Measurements from ENCODE around the gene GAP43. TPM values are rescaled to one million over a fixed set of nuclear protein-coding genes. Genes with fewer than 3 reads are reported as not detected.

Gene GAP43
- total RNA-seq, 2 donors from 2014 or later: 2.8 to 6.1 TPM

GRCh38 chr3:115624029-115624741 lies 875 bp downstream of the GAP43 start:
- Histone ChIP-seq H3K4me1 (ENCODE audit: control insufficient read depth in 1 of 2, low read depth in 2 of 2) (peaks cover 8 to 15% of the 10 kb centered on the region in 2 donors), H3K36me3 (no peaks in the 10 kb centered on the region), H3K27ac (no peak overlapping the region), H3K4me3 (peak overlapping the region; percentile 66), H3K27me3 (replicated peaks; ENCODE audit: insufficient read depth) (no peaks in the 10 kb centered on the region), H3K9me3 (no peaks in the 10 kb centered on the region)
- no peak for ATAC-seq (ENCODE audit: insufficient number of reproducible peaks, low FRiP score, low read depth)
- DNase-seq (ENCODE audit: low spot score): no peak
- TF ChIP-seq, protein P1, sequence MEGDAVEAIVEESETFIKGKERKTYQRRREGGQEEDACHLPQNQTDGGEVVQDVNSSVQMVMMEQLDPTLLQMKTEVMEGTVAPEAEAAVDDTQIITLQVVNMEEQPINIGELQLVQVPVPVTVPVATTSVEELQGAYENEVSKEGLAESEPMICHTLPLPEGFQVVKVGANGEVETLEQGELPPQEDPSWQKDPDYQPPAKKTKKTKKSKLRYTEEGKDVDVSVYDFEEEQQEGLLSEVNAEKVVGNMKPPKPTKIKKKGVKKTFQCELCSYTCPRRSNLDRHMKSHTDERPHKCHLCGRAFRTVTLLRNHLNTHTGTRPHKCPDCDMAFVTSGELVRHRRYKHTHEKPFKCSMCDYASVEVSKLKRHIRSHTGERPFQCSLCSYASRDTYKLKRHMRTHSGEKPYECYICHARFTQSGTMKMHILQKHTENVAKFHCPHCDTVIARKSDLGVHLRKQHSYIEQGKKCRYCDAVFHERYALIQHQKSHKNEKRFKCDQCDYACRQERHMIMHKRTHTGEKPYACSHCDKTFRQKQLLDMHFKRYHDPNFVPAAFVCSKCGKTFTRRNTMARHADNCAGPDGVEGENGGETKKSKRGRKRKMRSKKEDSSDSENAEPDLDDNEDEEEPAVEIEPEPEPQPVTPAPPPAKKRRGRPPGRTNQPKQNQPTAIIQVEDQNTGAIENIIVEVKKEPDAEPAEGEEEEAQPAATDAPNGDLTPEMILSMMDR (IDR thresholded peaks at IDR 0.05): no peak

DNA sequence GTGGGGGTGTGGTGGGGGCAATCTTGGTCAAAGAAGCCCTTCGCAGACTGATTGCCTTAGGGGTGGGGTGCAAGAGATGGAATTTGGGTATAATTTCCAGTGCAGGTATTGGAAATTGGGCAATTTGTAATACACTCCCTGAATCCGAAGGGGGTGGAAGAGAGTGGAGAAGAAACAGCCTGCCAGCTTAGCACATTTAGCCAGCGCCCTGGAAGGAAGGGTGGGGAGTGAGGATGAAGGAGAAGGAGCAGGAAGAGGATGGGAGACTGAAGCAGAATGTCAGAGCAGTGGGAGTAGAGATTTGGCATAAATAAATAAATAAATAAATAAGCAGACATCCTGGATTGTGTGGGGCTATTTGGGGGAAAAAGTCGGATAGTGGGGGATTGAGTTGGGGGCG lies 1.6 kb downstream of the GAP43 start:
- Histone ChIP-seq H3K4me1 (ENCODE audit: control insufficient read depth in 1 of 2, low read depth in 2 of 2) (peaks cover 8 to 15% of the 10 kb centered on the region in 2 donors), H3K27me3 (replicated peaks; ENCODE audit: insufficient read depth) (no peaks in the 10 kb centered on the region), H3K4me3 (peak overlapping the region; percentile 66), H3K9me3 (no peaks in the 10 kb centered on the region), H3K27ac (no peak overlapping the region), H3K36me3 (no peaks in the 10 kb centered on the region)
- ATAC-seq (ENCODE audit: insufficient number of reproducible peaks, low FRiP score, low read depth): no peak
- DNase-seq (ENCODE audit: low spot score): no peak
- TF ChIP-seq, protein P1 (IDR thresholded peaks at IDR 0.05): no peak

DNA sequence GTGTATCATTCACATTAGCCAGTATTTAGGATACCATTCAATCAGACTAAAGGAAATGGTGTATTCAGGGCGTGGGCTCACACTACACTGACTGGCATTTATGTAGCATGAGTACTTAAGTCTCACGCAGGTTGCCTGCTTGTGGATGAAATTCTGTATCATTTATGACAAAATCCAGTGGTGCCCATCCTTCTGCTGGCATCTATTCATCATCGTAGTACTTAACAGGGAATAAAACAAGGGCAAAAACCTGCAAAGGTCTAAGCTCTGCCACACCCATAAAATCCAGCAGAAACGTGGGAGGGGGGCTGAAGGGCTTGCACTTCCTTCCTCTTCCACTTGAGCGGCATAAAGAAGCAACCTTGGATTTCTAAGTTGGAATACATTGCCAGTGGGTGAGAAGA lies 2.7 kb downstream of the GAP43 start:
- no peak overlapping the region for H3K27ac ChIP-seq
- ATAC-seq (ENCODE audit: insufficient number of reproducible peaks, low FRiP score, low read depth): no peak
- H3K4me1 ChIP-seq (ENCODE audit: control insufficient read depth in 1 of 2, low read depth in 2 of 2): peaks cover 8 to 15% of the 10 kb centered on the region in 2 donors
- H3K36me3 ChIP-seq: no peaks in the 10 kb centered on the region
- H3K4me3 ChIP-seq: no peak overlapping the region
- DNase-seq (ENCODE audit: low spot score): no peak
- H3K27me3 ChIP-seq (replicated peaks; ENCODE audit: insufficient read depth): no peaks in the 10 kb centered on the region
- TF ChIP-seq, protein P1 (IDR thresholded peaks at IDR 0.05): no peak
- no peaks in the 10 kb centered on the region for H3K9me3 ChIP-seq

DNA sequence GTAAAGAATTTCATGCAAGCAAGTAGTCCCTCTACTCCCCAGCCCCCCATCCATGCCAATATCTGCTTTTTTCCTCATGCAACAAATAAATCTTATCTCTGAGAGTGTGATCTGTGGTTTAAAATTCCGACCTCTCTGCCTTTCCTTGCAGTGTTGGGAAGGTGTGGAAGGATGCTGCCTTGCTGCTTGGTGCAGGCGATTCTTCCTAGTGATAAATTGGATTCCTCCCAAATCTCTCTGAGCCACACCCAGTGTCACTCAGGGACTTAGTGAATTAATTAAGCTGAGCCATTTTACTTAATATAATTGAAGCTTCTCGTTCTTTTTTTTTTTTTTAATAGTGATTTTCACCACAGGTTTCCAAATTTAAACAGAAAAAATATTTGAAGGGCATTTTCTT lies 3.4 kb downstream of the GAP43 start:
- Histone ChIP-seq H3K27ac (no peak overlapping the region), H3K36me3 (no peaks in the 10 kb centered on the region), H3K9me3 (no peaks in the 10 kb centered on the region), H3K27me3 (replicated peaks; ENCODE audit: insufficient read depth) (no peaks in the 10 kb centered on the region), H3K4me1 (ENCODE audit: control insufficient read depth in 1 of 2, low read depth in 2 of 2) (peaks cover 8 to 15% of the 10 kb centered on the region in 2 donors), H3K4me3 (no peak overlapping the region)
- TF ChIP-seq, protein P1 (IDR thresholded peaks at IDR 0.05): no peak
- DNase-seq (ENCODE audit: low spot score) (no peak), ATAC-seq (ENCODE audit: insufficient number of reproducible peaks, low FRiP score, low read depth) (no peak)

DNA sequence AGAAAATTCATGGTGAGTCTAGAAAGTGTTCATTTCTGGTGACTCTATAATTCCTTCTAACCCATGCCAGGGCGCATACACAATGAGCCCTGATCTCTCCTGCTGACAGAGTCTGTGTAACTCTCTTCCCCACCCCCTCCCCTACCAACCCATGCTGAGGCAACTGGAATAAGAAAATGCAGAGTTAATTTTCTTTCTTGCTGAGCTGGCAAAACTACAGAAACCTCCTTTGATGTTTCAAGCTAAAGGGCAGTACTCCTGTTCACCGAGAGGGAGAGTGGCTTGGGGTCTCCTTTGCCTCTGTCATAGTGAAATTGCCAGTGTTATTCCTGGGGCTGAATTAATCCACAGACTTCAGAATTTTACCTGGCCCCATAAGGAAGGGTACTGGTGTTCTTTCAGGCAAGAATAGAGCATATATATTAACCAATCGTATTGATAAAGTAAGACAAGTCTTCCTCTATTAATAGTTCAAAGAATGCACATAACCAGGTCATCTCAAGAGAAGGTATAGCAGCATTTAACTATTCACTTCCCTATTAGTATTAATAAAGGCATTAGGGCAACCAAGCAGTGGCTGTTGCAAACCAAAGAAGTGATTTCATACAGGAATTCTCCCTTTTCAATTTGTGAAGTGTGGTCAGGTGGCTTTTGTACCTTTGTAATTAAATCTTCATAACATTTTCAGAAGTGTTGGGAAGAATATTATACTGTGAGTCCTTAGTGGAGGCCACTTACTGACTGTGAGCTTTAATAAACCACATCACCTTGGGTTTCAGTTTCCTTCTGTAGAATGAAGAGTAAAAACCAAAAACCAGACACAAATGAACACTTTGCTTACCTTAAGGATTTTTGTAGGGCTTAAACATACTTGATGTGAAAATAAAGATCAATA lies 4.1 kb downstream of the GAP43 start:
- no peaks in the 10 kb centered on the region for H3K36me3 ChIP-seq
- no peak overlapping the region for H3K4me3 ChIP-seq
- no peaks in the 10 kb centered on the region for H3K9me3 ChIP-seq
- no peak overlapping the region for H3K27ac ChIP-seq
- no peak for DNase-seq (ENCODE audit: low spot score)
- peaks cover 8 to 15% of the 10 kb centered on the region in 2 donors for H3K4me1 ChIP-seq (ENCODE audit: control insufficient read depth in 1 of 2, low read depth in 2 of 2)
- no peaks in the 10 kb centered on the region for H3K27me3 ChIP-seq (replicated peaks; ENCODE audit: insufficient read depth)
- TF ChIP-seq, protein P1 (IDR thresholded peaks at IDR 0.05): no peak
- no peak for ATAC-seq (ENCODE audit: insufficient number of reproducible peaks, low FRiP score, low read depth)
